Left cardiac atrium (tissue), 2 donors: Measurements from ENCODE around the gene PCDHGA12. TPM values are rescaled to one million over a fixed set of nuclear protein-coding genes. Genes with fewer than 3 reads are reported as not detected.

Experiments used
- total RNA-seq, 2 donors: library from RNA; stranded (reverse); fragmentation: NEBNext Ultra II Directional; extraction: Animal tissue kit (Norgen Biotek cat#: 25700); gene quantifications; one replicate each; pipeline ENCODE4 v1.2.1, GENCODE V29; 2021
- donor health status: DM: no; HTN: yes; CAD: no; lungs with severe emphysema.
- donor health status: DM: yes; HTN: yes; CAD: no.

Gene PCDHGA12
- total RNA-seq, 2 donors from 2014 or later, result 4.5 to 6.5 TPM

Other genes starting within 250 kb of the PCDHGA12 start
- gene PCDHB16, start 248.1 kb upstream of the PCDHGA12 start, total RNA-seq, result 1 to 10 TPM; 2.6 to 3.1 TPM
- 1 to 10 TPM; 2.5 to 4.3 TPM for gene PCDHB9, start 243.3 kb upstream of the PCDHGA12 start, total RNA-seq
- gene PCDHB10, start 238.2 kb upstream of the PCDHGA12 start, total RNA-seq, result 1 to 10 TPM; 1.3 to 1.5 TPM
- 1 to 10 TPM; 1.8 to 3.3 TPM for gene PCDHB11, start 230.9 kb upstream of the PCDHGA12 start, total RNA-seq
- gene PCDHB12, start 221.8 kb upstream of the PCDHGA12 start, total RNA-seq, result 1 to 10 TPM; 2.4 to 2.6 TPM
- gene PCDHB13, start 216.6 kb upstream of the PCDHGA12 start, total RNA-seq, result 1 to 10 TPM; 3.5 to 5.3 TPM
- 1 to 10 TPM; 3.9 to 5.8 TPM for gene PCDHB14, start 207.2 kb upstream of the PCDHGA12 start, total RNA-seq
- 1 to 10 TPM; 4.5 to 5.7 TPM for gene PCDHB15, start 185.1 kb upstream of the PCDHGA12 start, total RNA-seq
- not detected for gene SLC25A2, start 126.5 kb upstream of the PCDHGA12 start, total RNA-seq
- gene TAF7, start 109.7 kb upstream of the PCDHGA12 start, total RNA-seq, result 10 to 100 TPM; 86.3 to 93.5 TPM
- gene PCDHGA1, start 100.0 kb upstream of the PCDHGA12 start, total RNA-seq, result 1 to 10 TPM; 1.4 to 1.8 TPM
- 1 to 10 TPM; 4.5 to 7.3 TPM for gene PCDHGA2, start 91.7 kb upstream of the PCDHGA12 start, total RNA-seq
- gene PCDHGA3, start 86.7 kb upstream of the PCDHGA12 start, total RNA-seq, result 1 to 10 TPM; 5.0 to 5.8 TPM
- 1 to 10 TPM; 3.0 to 3.2 TPM for gene PCDHGB1, start 80.4 kb upstream of the PCDHGA12 start, total RNA-seq
- gene PCDHGA4, start 75.5 kb upstream of the PCDHGA12 start, total RNA-seq, result 1 to 10 TPM; 4.0 to 4.3 TPM
- gene PCDHGB2, start 70.5 kb upstream of the PCDHGA12 start, total RNA-seq, result 1 to 10 TPM; 4.0 to 5.4 TPM
- gene PCDHGA5, start 66.3 kb upstream of the PCDHGA12 start, total RNA-seq, result 1 to 10 TPM; 3.5 to 4.3 TPM
- 1 to 10 TPM; 3.9 to 4.6 TPM for gene PCDHGB3, start 60.3 kb upstream of the PCDHGA12 start, total RNA-seq
- 1 to 10 TPM; 3.7 to 4.4 TPM for gene PCDHGA6, start 56.6 kb upstream of the PCDHGA12 start, total RNA-seq
- gene PCDHGA7, start 47.8 kb upstream of the PCDHGA12 start, total RNA-seq, result 1 to 10 TPM; 3.2 to 3.5 TPM
- gene PCDHGB4, start 42.8 kb upstream of the PCDHGA12 start, total RNA-seq, result 1 to 10 TPM; 4.4 to 4.5 TPM
- 1 to 10 TPM; 2.9 to 3.7 TPM for gene PCDHGA8, start 37.9 kb upstream of the PCDHGA12 start, total RNA-seq
- 1 to 10 TPM; 6.4 to 7.7 TPM for gene PCDHGB5, start 32.6 kb upstream of the PCDHGA12 start, total RNA-seq
- 1 to 10 TPM; 3.6 to 4.0 TPM for gene PCDHGA9, start 27.7 kb upstream of the PCDHGA12 start, total RNA-seq
- 1 to 10 TPM; 4.9 to 5.2 TPM for gene PCDHGB6, start 22.5 kb upstream of the PCDHGA12 start, total RNA-seq
- 1 to 10 TPM; 3.3 to 4.6 TPM for gene PCDHGA10, start 17.5 kb upstream of the PCDHGA12 start, total RNA-seq
- gene PCDHGB7, start 12.8 kb upstream of the PCDHGA12 start, total RNA-seq, result 1 to 10 TPM; 7.6 to 8.8 TPM
- gene PCDHGA11, start 9.5 kb upstream of the PCDHGA12 start, total RNA-seq, result 1 to 10 TPM; 3.2 to 3.5 TPM
- gene PCDHGC3, start 45.5 kb downstream of the PCDHGA12 start, total RNA-seq, result 10 to 100 TPM; 33.7 to 39.1 TPM
- 1 to 10 TPM; 1.4 to 1.7 TPM for gene PCDHGC4, start 54.5 kb downstream of the PCDHGA12 start, total RNA-seq
- 1 to 10 TPM in 1 of 2 donors, under 1 TPM in 1; 0.97 to 1.7 TPM for gene PCDHGC5, start 58.6 kb downstream of the PCDHGA12 start, total RNA-seq
- 10 to 100 TPM; 25.9 to 39.4 TPM for gene DIAPH1, start 188.5 kb downstream of the PCDHGA12 start, total RNA-seq
- 10 to 100 TPM; 21.1 to 29.8 TPM for gene HDAC3, start 206.3 kb downstream of the PCDHGA12 start, total RNA-seq
- gene RELL2, start 206.5 kb downstream of the PCDHGA12 start, total RNA-seq, result 1 to 10 TPM; 1.4 to 1.6 TPM
- gene FCHSD1, start 220.9 kb downstream of the PCDHGA12 start, total RNA-seq, result 1 to 10 TPM; 6.1 to 7.3 TPM